ENCODE results near the gene PEPD.
"Not testable (repeated sequence)": the region's sequence is repeated elsewhere in the genome, so short reads cannot be mapped to it uniquely, and the experiment has no call there.

Gene PEPD

DNA sequence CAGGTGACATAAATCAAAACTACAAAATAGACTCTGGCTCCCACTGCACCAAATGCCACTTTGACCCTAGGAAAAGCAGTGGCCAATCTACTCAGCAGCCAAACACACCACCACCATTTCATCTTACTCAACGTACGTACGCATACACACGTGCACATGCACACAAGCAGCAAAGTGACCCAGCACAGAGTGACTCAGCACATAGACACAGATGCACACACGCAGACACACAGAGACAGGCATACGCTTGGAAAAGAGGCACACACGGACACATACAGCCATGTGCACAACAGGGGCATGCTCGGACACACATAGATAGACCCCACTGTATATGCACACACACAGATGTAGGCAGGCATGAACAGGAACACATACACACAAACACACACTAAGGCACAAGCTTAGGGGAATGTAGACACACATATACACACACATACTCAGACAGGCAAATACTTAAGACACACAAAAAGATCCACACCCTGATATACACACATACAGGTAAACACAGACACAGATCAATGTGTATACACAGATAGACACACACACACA is 37.3 kb downstream of the PEPD start:
- TF ChIP-seq, protein P1, sequence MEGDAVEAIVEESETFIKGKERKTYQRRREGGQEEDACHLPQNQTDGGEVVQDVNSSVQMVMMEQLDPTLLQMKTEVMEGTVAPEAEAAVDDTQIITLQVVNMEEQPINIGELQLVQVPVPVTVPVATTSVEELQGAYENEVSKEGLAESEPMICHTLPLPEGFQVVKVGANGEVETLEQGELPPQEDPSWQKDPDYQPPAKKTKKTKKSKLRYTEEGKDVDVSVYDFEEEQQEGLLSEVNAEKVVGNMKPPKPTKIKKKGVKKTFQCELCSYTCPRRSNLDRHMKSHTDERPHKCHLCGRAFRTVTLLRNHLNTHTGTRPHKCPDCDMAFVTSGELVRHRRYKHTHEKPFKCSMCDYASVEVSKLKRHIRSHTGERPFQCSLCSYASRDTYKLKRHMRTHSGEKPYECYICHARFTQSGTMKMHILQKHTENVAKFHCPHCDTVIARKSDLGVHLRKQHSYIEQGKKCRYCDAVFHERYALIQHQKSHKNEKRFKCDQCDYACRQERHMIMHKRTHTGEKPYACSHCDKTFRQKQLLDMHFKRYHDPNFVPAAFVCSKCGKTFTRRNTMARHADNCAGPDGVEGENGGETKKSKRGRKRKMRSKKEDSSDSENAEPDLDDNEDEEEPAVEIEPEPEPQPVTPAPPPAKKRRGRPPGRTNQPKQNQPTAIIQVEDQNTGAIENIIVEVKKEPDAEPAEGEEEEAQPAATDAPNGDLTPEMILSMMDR (IDR thresholded peaks at IDR 0.05; ENCODE audit: borderline replicate concordance, insufficient read depth, low read depth, low read length), result no peak
- no peak overlapping the region for H3K4me3 ChIP-seq (ENCODE audit: low read depth, low read length)

DNA sequence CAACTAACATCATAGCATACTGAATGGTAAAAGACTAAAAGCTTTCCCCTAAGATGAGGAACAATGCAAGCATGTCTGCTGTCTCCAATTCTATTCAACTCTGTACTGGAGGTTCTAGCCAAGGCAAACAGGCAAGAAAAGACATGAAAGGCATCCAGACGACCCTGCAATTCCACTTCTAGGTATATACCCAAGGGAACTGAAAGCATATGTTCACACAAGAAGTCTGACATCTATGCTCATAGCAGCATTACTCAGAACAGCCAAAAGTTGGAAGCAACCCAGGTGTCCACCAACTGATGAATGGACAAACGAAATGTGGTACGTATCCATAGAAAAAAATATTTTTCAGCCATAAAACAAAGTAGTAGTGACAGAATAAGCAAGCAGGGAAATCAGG is 39.1 kb downstream of the PEPD start:
- no peak overlapping the region for H3K4me3 ChIP-seq (ENCODE audit: low read depth, low read length)
- TF ChIP-seq, protein P1 (IDR thresholded peaks at IDR 0.05; ENCODE audit: borderline replicate concordance, insufficient read depth, low read depth, low read length), result no peak

DNA sequence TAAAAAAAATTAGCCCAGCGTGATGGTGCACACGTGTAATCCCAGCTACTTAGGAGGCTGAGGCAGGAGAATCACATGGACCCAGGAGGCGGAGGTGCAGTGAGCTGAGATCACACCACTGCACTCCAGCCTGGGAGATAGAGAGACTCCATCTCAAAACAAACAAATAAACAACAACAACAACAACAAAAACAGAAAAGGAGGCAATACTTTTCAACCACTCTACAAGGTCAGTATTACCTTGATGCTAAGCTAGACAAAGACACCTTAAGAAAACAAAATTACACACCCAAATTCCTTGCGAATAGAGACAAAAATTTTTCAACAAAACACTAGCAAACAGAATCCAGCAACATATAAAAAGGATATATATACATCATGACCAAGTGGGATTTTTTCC is 39.7 kb downstream of the PEPD start:
- TF ChIP-seq, protein P1 (IDR thresholded peaks at IDR 0.05; ENCODE audit: borderline replicate concordance, insufficient read depth, low read depth, low read length), result no peak
- no peak overlapping the region for H3K4me3 ChIP-seq (ENCODE audit: low read depth, low read length)

DNA sequence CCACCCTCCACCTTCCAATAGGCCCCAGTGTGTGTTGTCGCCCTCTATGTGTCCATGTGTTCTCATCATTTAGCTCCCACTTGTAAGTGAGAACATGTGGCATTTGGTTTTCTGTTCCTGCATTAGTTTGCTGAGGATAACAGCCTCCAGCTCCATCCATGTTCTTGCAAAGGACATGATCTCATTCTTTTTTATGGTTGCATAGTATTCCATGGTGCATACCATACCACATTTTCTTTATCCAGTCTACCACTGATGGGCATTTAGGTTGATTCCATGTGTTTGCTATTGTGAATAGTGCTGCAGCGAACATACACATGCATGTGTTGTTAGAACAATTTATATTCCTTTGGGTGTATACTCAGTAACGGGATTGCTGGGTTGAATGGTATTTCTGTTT is 42.0 kb downstream of the PEPD start:
- not testable (repeated sequence) for H3K4me3 ChIP-seq (ENCODE audit: low read depth, low read length)

DNA sequence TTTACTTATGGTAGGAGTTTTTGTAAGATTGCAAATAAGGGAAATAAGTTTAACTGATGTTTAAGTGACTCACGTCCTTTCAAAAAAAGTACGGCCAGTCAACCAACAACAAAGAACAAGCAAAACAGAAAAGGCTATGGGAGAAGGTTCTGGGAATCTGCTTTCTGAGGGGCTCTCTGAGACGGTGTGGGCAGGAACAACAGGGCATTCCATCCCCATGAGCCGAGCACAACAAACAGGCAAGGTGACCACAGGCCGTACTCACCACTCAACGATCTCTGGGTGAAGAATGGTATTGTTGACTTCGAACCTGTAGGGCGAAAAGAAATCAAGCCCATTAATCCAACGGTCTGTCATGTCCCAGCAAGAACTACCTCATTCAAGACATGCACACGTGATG is 43.8 kb downstream of the PEPD start:
- H3K4me3 ChIP-seq (ENCODE audit: low read depth, low read length), result no peak overlapping the region
- TF ChIP-seq, protein P1 (IDR thresholded peaks at IDR 0.05; ENCODE audit: borderline replicate concordance, insufficient read depth, low read depth, low read length), result no peak

DNA sequence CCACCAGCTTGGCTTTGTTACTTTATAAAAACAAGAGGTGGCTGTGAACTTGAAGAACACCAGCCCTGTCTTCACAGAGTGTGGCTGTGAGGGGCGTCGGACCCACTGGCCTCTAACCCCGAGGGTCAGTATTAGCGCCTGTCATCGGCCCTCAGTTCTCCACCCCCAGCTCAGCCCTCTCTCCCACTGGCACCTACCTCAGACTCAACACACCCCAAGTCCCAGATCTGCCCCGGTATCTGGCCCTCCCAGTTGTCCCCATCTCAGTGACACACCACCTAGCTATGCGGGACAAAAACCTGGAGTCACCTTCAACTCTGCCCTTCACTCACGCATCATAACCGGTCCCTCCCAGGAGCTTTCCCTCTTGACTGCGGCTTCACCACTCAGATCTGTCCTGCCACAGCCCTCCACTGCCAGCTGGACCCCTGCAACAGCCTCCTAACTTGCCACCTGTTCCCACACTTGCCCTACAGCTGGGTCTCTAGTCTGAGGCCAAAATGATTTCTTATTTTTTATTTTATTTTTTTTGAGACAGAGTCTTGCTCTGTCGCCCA is 45.4 kb downstream of the PEPD start:
- TF ChIP-seq, protein P1 (IDR thresholded peaks at IDR 0.05; ENCODE audit: borderline replicate concordance, insufficient read depth, low read depth, low read length), result no peak
- no peak overlapping the region for H3K4me3 ChIP-seq (ENCODE audit: low read depth, low read length)

DNA sequence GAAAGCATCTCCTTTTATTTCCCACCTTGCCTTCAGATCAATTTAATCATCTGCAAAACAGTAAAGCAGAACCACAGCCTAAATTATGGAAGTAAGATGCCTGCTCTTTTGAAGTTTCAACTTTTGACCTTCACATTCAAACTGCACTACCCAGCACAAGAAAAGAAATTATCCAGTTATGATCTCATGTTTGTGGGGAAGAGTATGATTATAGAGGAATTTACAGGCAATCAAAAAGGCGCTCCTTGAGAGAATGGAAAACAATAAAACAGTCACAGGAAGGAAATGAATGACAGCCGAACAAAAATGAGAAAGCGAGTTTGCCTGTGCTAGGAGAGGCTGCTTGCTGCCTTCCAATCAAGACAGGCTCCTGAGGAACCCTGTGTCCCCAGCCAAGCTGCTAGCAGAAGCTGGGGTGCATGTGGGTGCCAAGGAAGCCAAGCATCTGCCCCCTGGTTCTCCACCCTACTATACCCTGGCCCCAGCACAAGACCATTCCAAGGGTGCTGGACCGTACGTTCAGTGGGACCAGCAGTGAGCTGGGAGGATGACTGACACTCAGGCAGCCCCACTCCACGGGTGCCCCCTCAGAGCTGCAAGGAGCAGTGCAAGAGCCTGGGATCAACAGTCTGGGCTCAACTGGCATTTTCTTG is 47.8 kb downstream of the PEPD start:
- no peak overlapping the region for H3K4me3 ChIP-seq (ENCODE audit: low read depth, low read length)
- TF ChIP-seq, protein P1 (IDR thresholded peaks at IDR 0.05; ENCODE audit: borderline replicate concordance, insufficient read depth, low read depth, low read length), result no peak

Data from GM12875 (cell line).